T1000 (cell line): ENCODE data around the gene THRAP3.
"Not testable (repeated sequence)": the region's sequence is repeated elsewhere in the genome, so short reads cannot be mapped to it uniquely, and the experiment has no call there.

ENCODE experiments used
- DNase-seq: peaks from one replicate; lab custom pipeline; 2025; ENCODE audit warnings: mixed read lengths; lab: John Stamatoyannopoulos, UW

Gene THRAP3

GRCh38 chr1:36204347-36204909 is 19.8 kb upstream of the THRAP3 start:
- DNase-seq, result no peak

- DNase-seq, result no peak
Measured at GRCh38 chr1:36206323-36206858, 17.9 kb upstream of the THRAP3 start.

GRCh38 chr1:36207339-36207738 is 16.9 kb upstream of the THRAP3 start:
- DNase-seq, result no peak

- DNase-seq, result no peak
Measured at GRCh38 chr1:36208978-36209703, 15.1 kb upstream of the THRAP3 start.

DNA sequence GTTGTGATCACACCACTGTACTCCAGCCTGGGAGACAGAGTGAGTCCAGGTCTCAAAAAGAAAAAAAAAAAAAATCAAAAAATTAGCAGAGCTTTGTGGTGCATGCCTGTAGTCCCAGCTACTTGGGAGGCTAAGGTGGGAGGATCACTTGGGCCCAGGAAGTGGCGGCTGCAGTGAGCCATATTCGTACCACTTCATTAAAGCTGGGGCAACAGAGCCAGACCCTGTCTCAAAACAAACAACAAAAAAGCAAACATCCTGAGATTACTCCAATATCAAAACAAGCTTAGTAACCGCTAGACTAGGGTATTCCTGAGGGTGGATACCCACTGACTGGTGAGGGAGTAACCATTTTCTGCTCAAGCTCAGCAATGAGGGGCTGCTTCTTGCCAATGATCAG is 12.9 kb upstream of the THRAP3 start:
- no peak for DNase-seq

GRCh38 chr1:36211841-36212240 is 12.4 kb upstream of the THRAP3 start:
- DNase-seq, result no peak

DNA sequence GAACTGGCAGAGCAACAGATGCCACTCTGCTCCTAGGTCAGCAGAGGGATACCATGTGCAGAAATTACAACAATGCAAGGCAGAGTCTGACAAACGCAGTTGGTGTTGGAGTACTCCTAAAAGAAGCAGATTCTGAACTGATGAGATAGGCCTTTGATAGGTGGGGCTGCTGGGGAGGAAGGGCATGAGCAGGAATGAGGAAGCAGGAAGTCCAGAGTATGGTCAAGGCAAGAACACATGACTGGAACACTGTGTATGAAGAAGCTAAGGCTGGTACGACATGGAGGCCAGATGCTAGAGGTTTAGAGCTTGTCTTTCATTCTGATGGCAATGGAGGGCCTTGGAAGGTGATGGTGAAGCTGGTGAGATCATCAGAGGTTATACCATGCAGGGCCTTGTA is 11.5 kb upstream of the THRAP3 start:
- DNase-seq, result no peak

GRCh38 chr1:36217670-36218069 is 6.6 kb upstream of the THRAP3 start:
- DNase-seq, result no peak

GRCh38 chr1:36221901-36222300 is 2.3 kb upstream of the THRAP3 start:
- not testable (repeated sequence) for DNase-seq

DNA sequence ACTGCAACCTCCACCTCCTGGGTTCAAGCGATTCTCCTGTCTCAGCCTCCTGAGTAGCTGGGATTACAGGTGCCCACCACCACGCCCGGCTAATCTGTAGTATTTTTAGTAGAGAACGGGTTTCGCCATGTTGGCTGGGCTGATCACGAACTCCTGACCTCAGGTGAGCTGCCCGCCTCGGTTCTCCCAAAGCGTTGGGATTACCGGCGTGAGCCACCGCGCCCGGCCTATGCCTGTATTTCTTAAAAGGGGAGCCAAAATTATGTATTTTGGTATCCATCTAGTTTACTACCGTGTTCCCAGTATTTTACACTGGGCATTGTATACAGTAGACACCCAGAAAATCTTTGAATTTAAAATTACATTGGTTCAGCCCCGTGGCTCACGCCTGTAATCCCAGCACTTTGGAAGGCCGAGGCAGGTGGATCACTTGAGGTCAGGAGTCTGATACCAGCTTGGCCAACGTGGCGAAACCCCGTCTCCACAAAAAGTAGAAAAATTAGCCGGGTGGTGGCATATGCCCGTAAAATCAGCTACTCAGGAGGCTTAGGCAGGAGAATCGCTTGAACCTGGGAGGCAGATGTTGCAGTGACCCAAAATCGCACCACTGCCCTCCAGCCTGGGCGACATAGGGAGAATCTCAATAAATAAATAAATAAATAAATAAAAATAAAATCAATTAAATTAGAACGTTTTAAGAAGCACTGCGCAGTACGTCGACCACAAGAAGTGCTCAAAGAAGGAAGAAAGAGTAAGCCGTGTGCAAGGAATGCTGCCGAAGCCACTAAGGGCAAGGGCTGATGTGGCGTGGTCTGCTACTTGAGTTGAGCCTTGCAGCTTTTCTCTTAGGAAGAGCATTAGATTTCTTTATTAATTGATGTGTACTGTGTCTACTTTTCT is 1.5 kb upstream of the THRAP3 start:
- no peak for DNase-seq

- DNase-seq, result no peak
Measured at GRCh38 chr1:36223381-36223995, 755 bp upstream of the THRAP3 start.

- DNase-seq, result peak; percentile 69
Measured at GRCh38 chr1:36224537-36225282, 467 bp downstream of the THRAP3 start.

DNA sequence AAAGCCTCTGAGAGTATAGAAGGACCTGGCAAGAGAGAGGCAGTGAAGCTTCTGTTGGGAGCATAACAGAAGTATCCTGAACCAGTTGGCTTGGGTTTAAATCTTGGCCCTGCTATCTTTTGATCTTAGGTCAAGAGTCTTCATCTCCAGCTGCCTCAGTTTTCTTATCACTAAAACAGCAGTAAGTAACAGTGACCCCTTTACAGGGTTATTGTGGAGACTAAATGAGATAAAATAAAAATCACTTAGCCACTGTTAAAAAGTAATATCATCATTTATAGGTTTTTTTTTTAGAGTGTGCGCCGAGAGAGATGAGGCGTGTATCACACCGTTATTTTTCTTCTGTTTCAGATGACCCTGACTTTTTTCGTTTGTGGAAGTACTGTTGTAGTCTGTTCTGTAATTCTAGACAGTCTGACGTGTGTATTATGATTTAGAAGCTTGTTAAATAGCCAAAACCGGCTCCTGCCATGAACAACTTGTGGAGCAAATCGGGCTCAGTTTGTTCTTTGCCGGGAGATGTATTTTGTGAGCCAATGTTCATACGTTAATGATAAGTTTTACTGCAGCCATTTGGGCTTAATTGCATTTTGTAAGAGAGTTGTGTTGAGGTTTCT is 1.1 kb downstream of the THRAP3 start:
- DNase-seq, result no peak

DNA sequence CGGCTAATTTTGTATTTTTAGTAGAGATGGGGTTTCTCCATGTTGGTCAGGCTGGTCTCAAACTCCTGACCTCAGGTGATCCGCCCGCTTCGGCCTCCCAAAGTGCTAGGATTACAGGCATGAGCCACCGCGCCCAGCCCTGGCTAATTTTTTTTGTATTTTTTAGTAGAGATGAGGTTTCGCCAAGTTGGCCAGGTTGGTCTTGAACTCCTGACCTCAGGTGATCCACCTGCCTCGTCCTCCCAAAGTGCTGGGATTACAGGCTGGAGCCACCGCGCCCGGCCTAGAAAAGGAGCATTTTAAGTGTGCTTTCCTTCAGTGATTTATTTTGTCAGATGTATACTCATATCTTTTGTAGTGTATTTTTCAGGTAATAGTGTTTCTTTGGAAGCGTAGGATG is 6.0 kb downstream of the THRAP3 start:
- DNase-seq, result not testable (repeated sequence)

DNA sequence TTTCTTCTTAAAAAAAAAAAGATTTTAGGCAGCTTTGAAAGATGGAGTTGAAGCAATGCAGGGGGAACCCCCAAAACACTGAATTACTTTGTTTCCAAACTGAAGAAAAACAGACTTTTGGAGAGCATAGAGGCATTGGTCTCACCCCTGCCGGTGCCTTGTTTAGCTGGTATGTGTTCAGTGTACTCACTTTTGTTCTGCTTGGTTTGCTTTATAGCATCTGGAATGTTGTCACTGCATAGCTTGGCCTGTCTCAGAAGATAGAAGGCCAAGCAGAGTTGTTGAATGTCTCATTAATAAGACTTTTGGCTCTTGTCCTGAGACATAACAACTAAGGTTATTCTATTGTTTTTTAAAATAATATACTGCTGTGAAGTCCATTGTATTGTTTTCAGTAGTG is 6.9 kb downstream of the THRAP3 start:
- DNase-seq, result no peak

DNA sequence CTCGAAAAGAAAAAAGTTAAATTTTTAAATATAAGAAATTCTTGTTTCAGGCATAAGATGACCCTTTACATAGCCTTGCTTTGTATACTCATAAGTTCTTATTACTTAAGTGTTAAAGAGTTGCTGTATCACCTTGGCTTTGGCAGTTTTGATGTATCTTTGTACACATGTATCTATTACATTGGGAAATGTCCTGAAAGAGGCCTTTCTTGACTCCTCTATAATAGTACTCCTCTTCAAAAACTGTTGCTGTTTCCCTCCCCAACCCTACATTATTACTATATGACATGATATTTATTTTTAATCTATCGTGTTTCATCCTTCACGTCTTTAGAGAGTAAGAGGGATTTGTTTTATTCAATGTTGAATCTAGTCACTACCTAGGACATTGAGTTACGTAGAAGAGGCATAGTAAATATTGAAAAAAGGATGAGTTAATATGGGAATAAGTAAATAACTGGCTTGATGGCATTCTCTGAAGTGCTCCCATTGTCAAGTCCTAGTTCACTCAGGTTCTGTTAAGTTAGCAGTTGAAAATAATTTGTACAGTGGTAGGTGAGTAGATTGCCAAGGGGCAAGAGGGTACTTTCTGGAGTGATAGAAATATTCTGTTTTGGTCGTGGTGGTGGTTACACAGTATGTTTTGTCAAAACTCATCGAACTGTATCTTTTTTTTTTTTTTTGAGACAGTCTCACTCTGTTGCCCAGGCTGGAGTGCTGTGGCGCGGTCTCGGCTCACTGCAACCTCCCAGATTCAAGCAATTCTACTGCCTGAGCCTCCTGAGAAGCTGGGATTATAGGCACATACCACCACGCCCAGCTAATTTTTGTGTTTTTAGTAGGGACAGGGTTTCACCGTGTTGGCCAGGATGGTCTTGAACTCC is 8.2 kb downstream of the THRAP3 start:
- no peak for DNase-seq

DNA sequence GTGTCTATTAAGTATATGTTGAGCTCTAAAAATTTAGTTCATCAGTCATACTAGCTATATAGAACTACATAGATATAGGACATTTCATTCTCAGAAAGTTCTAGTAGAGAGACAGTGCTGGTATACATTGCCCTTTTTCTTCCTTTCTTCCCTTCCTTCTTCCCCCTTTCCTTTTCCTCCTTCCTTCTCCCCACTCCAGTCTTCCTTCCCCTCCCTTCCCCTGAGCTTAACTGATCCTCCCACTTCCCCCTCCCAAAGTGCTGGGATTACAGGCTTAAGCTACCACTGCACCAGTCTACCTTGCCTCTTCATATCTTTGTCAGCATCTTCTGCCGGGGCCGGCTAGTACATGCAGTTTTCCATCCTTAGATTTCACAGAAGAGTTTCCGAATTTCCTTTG is 12.1 kb downstream of the THRAP3 start:
- no peak for DNase-seq

DNA sequence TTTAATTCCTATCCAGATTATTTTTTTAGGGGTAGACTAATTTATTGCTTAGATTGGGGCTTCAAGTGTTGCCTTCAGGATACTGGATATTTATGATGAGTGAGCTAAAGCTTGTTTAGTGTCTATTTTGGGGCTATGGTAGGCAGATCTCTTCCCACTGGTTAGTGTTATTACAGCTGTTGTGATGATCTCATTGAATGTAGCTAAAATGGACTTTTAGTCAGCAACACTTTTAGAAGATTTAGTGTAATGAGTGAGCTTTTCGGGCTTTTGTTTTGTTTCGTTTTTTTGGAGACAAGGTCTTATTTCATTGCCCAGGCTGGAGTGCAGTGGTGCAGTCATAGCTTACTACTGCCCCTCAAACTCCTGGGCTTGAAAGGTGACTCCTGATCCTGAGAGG is 14.2 kb downstream of the THRAP3 start:
- DNase-seq, result no peak

- no peak for DNase-seq
Measured at GRCh38 chr1:36239941-36240637, 15.8 kb downstream of the THRAP3 start.
